ENCODE measurements around the gene C9orf50.

C9orf50 gene

DNA sequence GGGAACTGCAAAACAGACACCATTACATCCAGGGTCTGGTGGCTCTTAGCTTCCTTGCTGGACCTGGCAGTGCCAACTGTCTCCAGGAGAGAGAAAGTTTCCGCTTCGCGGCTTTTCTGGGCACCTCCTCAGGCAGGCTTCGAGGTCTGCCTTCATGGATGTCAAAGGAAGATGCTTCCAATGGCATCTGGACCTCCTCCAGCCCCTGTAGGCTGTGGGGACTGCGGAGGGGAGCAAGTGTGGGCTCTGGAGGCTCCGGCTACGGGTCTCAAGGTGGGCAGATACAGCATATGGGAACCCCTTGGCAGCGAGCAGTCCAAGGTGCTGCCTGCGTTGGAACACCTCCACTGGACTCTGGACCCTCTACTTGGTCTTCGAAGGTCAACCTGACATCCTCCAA lies 6.0 kb downstream of the C9orf50 start:
- TF ChIP-seq EGR1 (IDR thresholded peaks at IDR 0.05): no peak
- no peak for TF ChIP-seq TCF12 (IDR thresholded peaks at IDR 0.05; ENCODE audit: low read depth)
- TF ChIP-seq, protein P1, sequence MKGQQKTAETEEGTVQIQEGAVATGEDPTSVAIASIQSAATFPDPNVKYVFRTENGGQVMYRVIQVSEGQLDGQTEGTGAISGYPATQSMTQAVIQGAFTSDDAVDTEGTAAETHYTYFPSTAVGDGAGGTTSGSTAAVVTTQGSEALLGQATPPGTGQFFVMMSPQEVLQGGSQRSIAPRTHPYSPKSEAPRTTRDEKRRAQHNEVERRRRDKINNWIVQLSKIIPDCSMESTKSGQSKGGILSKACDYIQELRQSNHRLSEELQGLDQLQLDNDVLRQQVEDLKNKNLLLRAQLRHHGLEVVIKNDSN (IDR thresholded peaks at IDR 0.05): no peak
- TF ChIP-seq CREB1 (IDR thresholded peaks at IDR 0.05; ENCODE audit: low read depth): no peak
- TF ChIP-seq ZBTB7A (IDR thresholded peaks at IDR 0.05; ENCODE audit: low read depth): no peak

GRCh38 chr9:129613520-129614175 lies 7.3 kb downstream of the C9orf50 start:
- TF ChIP-seq EGR1 (IDR thresholded peaks at IDR 0.05) (no peak), TAF1 (IDR thresholded peaks at IDR 0.05; ENCODE audit: low read depth) (no peak), TEAD4 (IDR thresholded peaks at IDR 0.05) (no peak), CEBPB (IDR thresholded peaks at IDR 0.05) (no peak), FOXM1 (IDR thresholded peaks at IDR 0.05; ENCODE audit: borderline replicate concordance, low read depth) (no peak), CREB1 (IDR thresholded peaks at IDR 0.05; ENCODE audit: low read depth) (no peak), EP300 (IDR thresholded peaks at IDR 0.05; ENCODE audit: borderline replicate concordance) (no peak), RAD21 (IDR thresholded peaks at IDR 0.05; ENCODE audit: low read depth) (no peak), NFIC (IDR thresholded peaks at IDR 0.05) (no peak)
- TF ChIP-seq, protein P1 (IDR thresholded peaks at IDR 0.05): no peak
- TF ChIP-seq, protein P2, sequence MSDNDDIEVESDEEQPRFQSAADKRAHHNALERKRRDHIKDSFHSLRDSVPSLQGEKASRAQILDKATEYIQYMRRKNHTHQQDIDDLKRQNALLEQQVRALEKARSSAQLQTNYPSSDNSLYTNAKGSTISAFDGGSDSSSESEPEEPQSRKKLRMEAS (IDR thresholded peaks at IDR 0.05): no peak

GRCh38 chr9:129612815-129613519 lies 7.9 kb downstream of the C9orf50 start:
- TF ChIP-seq TAF1 (IDR thresholded peaks at IDR 0.05; ENCODE audit: low read depth): no peak
- 0 out of 2 replicates have a peak, but pooled peaks have one; percentile 4 for TF ChIP-seq TCF12 (IDR thresholded peaks at IDR 0.05; ENCODE audit: low read depth)

- TF ChIP-seq FOXM1 (IDR thresholded peaks at IDR 0.05; ENCODE audit: borderline replicate concordance, low read depth) (no peak), CREB1 (IDR thresholded peaks at IDR 0.05; ENCODE audit: low read depth) (no peak), RAD21 (IDR thresholded peaks at IDR 0.05; ENCODE audit: low read depth) (0 out of 2 replicates have a peak, but pooled peaks have one; percentile 5)
Measured at GRCh38 chr9:129612123-129612522, 8.8 kb downstream of the C9orf50 start.

GRCh38 chr9:129611307-129611800 lies 9.5 kb downstream of the C9orf50 start:
- TF ChIP-seq NFIC (IDR thresholded peaks at IDR 0.05): no peak
- TF ChIP-seq TEAD4 (IDR thresholded peaks at IDR 0.05): no peak
- TF ChIP-seq ZBTB7A (IDR thresholded peaks at IDR 0.05; ENCODE audit: low read depth): no peak
- no peak for TF ChIP-seq EP300 (IDR thresholded peaks at IDR 0.05; ENCODE audit: borderline replicate concordance)
- TF ChIP-seq, protein P3, sequence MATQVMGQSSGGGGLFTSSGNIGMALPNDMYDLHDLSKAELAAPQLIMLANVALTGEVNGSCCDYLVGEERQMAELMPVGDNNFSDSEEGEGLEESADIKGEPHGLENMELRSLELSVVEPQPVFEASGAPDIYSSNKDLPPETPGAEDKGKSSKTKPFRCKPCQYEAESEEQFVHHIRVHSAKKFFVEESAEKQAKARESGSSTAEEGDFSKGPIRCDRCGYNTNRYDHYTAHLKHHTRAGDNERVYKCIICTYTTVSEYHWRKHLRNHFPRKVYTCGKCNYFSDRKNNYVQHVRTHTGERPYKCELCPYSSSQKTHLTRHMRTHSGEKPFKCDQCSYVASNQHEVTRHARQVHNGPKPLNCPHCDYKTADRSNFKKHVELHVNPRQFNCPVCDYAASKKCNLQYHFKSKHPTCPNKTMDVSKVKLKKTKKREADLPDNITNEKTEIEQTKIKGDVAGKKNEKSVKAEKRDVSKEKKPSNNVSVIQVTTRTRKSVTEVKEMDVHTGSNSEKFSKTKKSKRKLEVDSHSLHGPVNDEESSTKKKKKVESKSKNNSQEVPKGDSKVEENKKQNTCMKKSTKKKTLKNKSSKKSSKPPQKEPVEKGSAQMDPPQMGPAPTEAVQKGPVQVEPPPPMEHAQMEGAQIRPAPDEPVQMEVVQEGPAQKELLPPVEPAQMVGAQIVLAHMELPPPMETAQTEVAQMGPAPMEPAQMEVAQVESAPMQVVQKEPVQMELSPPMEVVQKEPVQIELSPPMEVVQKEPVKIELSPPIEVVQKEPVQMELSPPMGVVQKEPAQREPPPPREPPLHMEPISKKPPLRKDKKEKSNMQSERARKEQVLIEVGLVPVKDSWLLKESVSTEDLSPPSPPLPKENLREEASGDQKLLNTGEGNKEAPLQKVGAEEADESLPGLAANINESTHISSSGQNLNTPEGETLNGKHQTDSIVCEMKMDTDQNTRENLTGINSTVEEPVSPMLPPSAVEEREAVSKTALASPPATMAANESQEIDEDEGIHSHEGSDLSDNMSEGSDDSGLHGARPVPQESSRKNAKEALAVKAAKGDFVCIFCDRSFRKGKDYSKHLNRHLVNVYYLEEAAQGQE (IDR thresholded peaks at IDR 0.05; ENCODE audit: low read depth): no peak
- no peak for TF ChIP-seq RAD21 (IDR thresholded peaks at IDR 0.05; ENCODE audit: low read depth)
- TF ChIP-seq EGR1 (IDR thresholded peaks at IDR 0.05): no peak

- TF ChIP-seq TEAD4 (IDR thresholded peaks at IDR 0.05) (0 out of 2 replicates have a peak, but pooled peaks have one; percentile 12), EGR1 (IDR thresholded peaks at IDR 0.05) (no peak; the same call in 1 of the 2 replicates), FOXM1 (IDR thresholded peaks at IDR 0.05; ENCODE audit: borderline replicate concordance, low read depth) (no peak), NFIC (IDR thresholded peaks at IDR 0.05) (no peak), EP300 (IDR thresholded peaks at IDR 0.05; ENCODE audit: borderline replicate concordance) (no peak; the same call in 1 of the 2 replicates), ZBTB7A (IDR thresholded peaks at IDR 0.05; ENCODE audit: low read depth) (peak; percentile 99), CREB1 (IDR thresholded peaks at IDR 0.05; ENCODE audit: low read depth) (no peak), YY1 (IDR thresholded peaks at IDR 0.05; ENCODE audit: low read depth) (peak; percentile 73), CEBPB (IDR thresholded peaks at IDR 0.05) (no peak), TCF12 (IDR thresholded peaks at IDR 0.05; ENCODE audit: low read depth) (no peak; the same call in 1 of the 2 replicates), RAD21 (IDR thresholded peaks at IDR 0.05; ENCODE audit: low read depth) (peak; percentile 81), TAF1 (IDR thresholded peaks at IDR 0.05; ENCODE audit: low read depth) (no peak; the same call in 1 of the 2 replicates)
- TF ChIP-seq, protein P3 (IDR thresholded peaks at IDR 0.05; ENCODE audit: low read depth): no peak
- TF ChIP-seq, protein P1 (IDR thresholded peaks at IDR 0.05): no peak
- TF ChIP-seq, protein P2 (IDR thresholded peaks at IDR 0.05): 0 out of 2 replicates have a peak, but pooled peaks have one; percentile 26
Measured at GRCh38 chr9:129610473-129611306, 10.2 kb downstream of the C9orf50 start.

All from Ishikawa (cell line).